ENCODE data around the gene TSPAN32.

Gene TSPAN32

GRCh38 chr11:2301631-2302305 is at the start of gene TSPAN32, which contains the start of gene C11orf21:
TSPAN32 (plus strand) TSS chr11:2302013; CDS start chr11:2302150, 137 bp downstream.
C11orf21 (minus strand) TSS chr11:2301918; CDS start chr11:2301808, 110 bp downstream.
- DNase-seq (ENCODE audit: low read depth in 3 of 3): peak in 1 of 3 donors; percentile 51

GRCh38 chr11:2252018-2252417 is 49.8 kb upstream of the TSPAN32 start:
- DNase-seq (ENCODE audit: low read depth in 3 of 3): no peak

GRCh38 chr11:2256293-2256913 is 45.4 kb upstream of the TSPAN32 start:
- DNase-seq (ENCODE audit: low read depth in 3 of 3): no peak

GRCh38 chr11:2256951-2257700 is 44.7 kb upstream of the TSPAN32 start:
- DNase-seq (ENCODE audit: low read depth in 3 of 3): no peak

GRCh38 chr11:2258501-2259465 is 43.0 kb upstream of the TSPAN32 start:
- DNase-seq (ENCODE audit: low read depth in 3 of 3): no peak

- no peak for DNase-seq (ENCODE audit: low read depth in 3 of 3)
Observed at GRCh38 chr11:2259466-2259830, 42.4 kb upstream of the TSPAN32 start.

GRCh38 chr11:2259897-2260451 is 41.8 kb upstream of the TSPAN32 start:
- no peak for DNase-seq (ENCODE audit: low read depth in 3 of 3)

GRCh38 chr11:2260491-2261364 is 41.1 kb upstream of the TSPAN32 start:
- no peak for DNase-seq (ENCODE audit: low read depth in 3 of 3)

- no peak for DNase-seq (ENCODE audit: low read depth in 3 of 3)
Observed at GRCh38 chr11:2261436-2262230, 40.2 kb upstream of the TSPAN32 start.

- no peak for DNase-seq (ENCODE audit: low read depth in 3 of 3)
Observed at GRCh38 chr11:2262301-2263070, 39.3 kb upstream of the TSPAN32 start.

GRCh38 chr11:2263071-2263565 is 38.7 kb upstream of the TSPAN32 start:
- DNase-seq (ENCODE audit: low read depth in 3 of 3): no peak

- no peak for DNase-seq (ENCODE audit: low read depth in 3 of 3)
Observed at GRCh38 chr11:2263724-2264360, 38.0 kb upstream of the TSPAN32 start.

- DNase-seq (ENCODE audit: low read depth in 3 of 3): no peak
Observed at GRCh38 chr11:2264366-2265053, 37.3 kb upstream of the TSPAN32 start.

- no peak for DNase-seq (ENCODE audit: low read depth in 3 of 3)
Observed at GRCh38 chr11:2265396-2265795, 36.4 kb upstream of the TSPAN32 start.

GRCh38 chr11:2265854-2266585 is 35.8 kb upstream of the TSPAN32 start:
- no peak for DNase-seq (ENCODE audit: low read depth in 3 of 3)

GRCh38 chr11:2266586-2267305 is 35.1 kb upstream of the TSPAN32 start:
- no peak for DNase-seq (ENCODE audit: low read depth in 3 of 3)
